PC-9 (cell line): ENCODE data around the gene NAA50.

Source experiments
- EZH2 ChIP-seq: fragments of 200-600 bp; sonication (generic); IDR thresholded peaks from 2 replicates; pipeline ENCODE4 v1.8.0; 2017; ENCODE audit warnings: antibody characterized with exemption, low read depth
- TF ChIP-seq, protein P1 (sequence below): fragments of 200-600 bp; sonication (generic); conservative IDR thresholded peaks from 2 replicates; pipeline ENCODE4 v1.6.1; 2017; ENCODE audit warnings: mixed run types, antibody characterized with exemption, mild to moderate bottlenecking, moderate library complexity

DNA sequence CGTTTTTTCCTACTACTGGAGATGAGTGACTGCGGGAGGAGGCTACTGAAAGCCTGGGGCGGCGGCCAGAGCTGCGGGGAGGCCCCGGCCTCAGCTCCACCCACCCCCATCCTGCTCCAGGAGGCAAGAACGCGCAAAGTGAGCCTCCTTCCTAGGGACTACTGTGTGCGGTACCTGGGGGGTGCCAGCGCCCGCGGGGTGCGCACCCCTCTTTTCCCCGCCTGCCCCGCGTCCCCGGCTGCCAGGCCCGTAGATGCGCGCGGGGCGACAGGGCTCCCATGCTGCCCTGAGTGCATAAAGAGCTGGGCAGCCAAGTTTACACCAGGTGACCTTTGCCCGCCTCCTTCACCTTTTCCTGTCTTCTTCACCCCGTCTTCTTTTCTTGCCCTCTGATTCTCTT, 47.1 kb downstream of the NAA50 start:
- TF ChIP-seq EZH2, result no peak
- TF ChIP-seq, protein P1, sequence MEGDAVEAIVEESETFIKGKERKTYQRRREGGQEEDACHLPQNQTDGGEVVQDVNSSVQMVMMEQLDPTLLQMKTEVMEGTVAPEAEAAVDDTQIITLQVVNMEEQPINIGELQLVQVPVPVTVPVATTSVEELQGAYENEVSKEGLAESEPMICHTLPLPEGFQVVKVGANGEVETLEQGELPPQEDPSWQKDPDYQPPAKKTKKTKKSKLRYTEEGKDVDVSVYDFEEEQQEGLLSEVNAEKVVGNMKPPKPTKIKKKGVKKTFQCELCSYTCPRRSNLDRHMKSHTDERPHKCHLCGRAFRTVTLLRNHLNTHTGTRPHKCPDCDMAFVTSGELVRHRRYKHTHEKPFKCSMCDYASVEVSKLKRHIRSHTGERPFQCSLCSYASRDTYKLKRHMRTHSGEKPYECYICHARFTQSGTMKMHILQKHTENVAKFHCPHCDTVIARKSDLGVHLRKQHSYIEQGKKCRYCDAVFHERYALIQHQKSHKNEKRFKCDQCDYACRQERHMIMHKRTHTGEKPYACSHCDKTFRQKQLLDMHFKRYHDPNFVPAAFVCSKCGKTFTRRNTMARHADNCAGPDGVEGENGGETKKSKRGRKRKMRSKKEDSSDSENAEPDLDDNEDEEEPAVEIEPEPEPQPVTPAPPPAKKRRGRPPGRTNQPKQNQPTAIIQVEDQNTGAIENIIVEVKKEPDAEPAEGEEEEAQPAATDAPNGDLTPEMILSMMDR, result no peak
